Fibroblast of pulmonary artery (primary cell): Measurements from ENCODE around the gene STX8.
A peak's percentile ranks its signal among the peaks of the same experiment; 100 is the strongest.

Experiments
- DNase-seq: peaks from one replicate; pipeline ENCODE4 v3.0.0-alpha.2; 2010; ENCODE audit warnings: low read depth
- H3K4me3 ChIP-seq: replicated peaks from 2 replicates; pipeline ENCODE4 v1.5.1; 2011; ENCODE audit warnings: low read depth, mild to moderate bottlenecking, control low read depth, low read length, moderate library complexity
- TF ChIP-seq, protein P1 (sequence below): IDR thresholded peaks from 2 replicates; pipeline ENCODE4 v1.5.1; 2011; ENCODE audit warnings: mild to moderate bottlenecking, control low read depth, low read length, inconsistent platforms; ENCODE audit errors: missing control alignments

Gene STX8

DNA sequence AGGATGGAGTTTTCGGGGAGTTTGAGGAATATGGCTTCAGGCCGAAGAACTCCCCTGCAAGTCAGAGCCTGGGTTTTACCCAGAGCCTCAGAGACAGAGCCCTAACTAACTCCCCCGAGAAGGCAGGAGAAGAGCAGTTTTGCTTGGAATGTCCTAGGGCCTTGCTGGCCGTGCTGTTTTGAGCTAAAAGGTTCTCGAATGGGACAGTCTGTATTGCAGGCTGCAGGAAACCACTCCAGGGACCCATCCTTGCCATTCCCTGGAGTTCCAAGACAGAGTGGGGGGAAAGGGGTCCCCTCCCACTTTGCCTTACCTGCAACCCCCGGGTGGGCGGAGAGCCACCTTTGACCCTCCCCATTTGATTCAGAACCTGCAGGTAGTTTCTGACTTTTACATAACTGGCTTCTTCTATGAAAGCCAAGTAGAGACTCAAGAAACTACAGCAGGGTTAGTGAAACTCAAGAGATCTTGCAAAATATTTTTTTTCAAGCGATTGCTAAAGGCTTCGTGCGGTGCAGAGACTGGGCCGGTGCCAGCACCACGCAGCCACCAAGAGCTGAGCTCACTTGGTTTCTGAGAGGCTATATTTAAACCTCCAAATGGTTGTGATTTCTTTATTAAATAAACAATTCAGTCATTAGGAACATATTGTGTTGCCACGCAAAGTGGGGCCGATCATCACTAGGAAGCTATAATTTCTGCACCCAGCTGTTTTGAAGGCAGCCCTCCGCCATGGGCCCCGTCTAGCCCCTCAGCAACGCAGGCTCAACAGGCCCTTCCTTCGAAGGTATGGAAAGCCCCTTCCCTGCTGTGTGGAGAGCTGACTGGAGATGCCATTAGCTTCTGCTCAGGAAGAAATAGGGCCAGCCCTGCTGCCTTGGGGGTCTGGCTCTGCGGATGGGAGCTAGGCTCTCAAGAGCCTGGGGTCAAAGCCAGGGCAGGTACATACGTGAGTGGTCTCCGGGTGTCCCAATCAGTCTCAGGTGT, 331.3 kb downstream of the STX8 start:
- TF ChIP-seq, protein P1, sequence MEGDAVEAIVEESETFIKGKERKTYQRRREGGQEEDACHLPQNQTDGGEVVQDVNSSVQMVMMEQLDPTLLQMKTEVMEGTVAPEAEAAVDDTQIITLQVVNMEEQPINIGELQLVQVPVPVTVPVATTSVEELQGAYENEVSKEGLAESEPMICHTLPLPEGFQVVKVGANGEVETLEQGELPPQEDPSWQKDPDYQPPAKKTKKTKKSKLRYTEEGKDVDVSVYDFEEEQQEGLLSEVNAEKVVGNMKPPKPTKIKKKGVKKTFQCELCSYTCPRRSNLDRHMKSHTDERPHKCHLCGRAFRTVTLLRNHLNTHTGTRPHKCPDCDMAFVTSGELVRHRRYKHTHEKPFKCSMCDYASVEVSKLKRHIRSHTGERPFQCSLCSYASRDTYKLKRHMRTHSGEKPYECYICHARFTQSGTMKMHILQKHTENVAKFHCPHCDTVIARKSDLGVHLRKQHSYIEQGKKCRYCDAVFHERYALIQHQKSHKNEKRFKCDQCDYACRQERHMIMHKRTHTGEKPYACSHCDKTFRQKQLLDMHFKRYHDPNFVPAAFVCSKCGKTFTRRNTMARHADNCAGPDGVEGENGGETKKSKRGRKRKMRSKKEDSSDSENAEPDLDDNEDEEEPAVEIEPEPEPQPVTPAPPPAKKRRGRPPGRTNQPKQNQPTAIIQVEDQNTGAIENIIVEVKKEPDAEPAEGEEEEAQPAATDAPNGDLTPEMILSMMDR = no peak
- peak; percentile 36 for DNase-seq
- no peak overlapping the region for H3K4me3 ChIP-seq

DNA sequence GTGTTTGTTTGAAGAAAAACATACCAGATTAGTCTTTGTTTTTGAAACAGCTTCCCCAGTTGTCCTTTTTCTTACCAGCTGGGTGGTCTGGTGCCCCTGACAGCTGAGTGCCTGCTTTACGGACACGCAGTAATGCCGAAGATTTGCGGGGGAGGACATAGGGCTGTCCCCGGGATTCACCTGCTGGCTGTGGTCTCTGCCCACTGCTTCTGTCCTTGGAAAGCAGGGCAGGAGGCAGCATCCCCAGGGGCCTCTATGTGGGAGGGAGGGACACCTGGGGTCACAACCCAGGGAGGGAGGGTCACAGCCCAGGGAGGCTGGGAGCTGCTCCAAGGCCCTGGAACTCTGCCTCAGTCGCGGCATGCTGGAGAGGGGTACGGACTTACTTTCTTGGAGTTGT, 332.6 kb downstream of the STX8 start:
- TF ChIP-seq, protein P1 = no peak
- no peak for DNase-seq
- no peak overlapping the region for H3K4me3 ChIP-seq

DNA sequence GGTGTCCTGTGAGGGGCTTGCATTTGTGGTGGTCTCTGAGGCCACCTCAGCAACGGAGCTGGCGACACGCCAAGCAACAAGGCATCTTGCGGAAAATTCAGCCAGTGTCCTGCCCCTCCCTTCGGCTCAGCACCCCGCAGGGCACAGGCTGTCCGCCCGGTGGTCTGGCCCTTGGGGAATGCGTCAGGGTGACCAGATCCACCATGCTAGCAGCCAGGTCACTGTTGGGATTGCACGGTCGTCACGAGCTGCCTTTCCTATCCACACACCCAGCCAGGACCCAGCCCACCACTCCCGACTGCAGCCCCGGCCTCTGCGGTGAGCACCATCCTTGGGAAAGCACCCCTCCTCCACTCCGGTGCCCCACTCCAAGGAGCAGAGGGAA, 333.1 kb downstream of the STX8 start:
- DNase-seq = no peak
- TF ChIP-seq, protein P1 = no peak
- no peak overlapping the region for H3K4me3 ChIP-seq

DNA sequence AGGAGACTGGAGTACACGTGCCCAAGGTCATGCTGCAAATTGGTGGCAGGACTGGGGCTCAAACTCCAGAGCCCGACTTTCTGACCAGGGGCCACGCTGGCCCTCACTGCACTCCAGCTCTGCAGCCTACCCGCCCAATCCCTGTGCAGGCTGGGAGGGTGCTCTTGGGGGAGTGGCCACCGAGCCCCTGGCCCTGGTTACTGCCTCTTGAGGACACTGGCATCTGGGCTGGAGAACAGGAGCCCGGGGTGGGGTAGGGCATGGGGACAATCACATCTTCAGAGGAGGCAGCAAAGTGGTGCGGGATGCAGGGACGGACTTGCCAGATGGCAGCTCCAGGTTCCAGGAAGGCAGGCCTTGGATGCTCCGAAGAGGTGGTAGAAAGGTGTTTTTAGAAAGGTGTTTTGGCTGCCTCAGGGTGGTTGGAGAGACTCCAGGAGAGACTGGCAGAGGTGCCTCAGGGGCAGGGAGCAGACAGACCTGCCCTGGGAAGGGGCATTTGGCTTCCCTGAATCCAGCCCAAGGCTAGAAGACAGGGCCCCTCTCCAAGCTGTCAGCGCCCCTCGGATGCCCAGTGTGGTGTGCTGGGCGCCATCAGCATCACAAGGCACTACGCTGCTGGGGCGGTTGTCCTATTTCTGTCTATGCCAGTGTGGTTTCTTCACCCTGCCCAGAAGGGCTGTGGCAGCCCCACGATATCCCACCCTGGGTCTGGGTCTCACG, 333.7 kb downstream of the STX8 start:
- no peak overlapping the region for H3K4me3 ChIP-seq
- DNase-seq = no peak
- TF ChIP-seq, protein P1 = no peak

DNA sequence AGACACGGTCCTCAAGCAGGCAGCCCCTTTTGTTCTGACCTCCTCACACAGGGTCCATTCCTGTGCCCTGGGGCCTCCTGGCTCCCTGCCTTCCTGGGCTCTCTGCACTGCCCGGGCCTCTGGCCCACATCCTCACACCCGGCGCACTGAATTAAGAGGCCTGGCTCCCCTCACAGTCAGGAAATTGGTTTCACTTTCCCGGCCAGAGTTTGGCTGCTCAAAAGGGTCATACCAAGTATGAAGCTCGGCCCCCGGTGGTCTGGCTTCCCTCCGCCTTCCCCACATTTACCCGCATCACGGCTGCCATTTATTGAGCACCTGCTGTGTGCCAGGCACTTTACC, 334.3 kb downstream of the STX8 start:
- TF ChIP-seq, protein P1 = no peak
- no peak for DNase-seq
- H3K4me3 ChIP-seq = no peak overlapping the region

DNA sequence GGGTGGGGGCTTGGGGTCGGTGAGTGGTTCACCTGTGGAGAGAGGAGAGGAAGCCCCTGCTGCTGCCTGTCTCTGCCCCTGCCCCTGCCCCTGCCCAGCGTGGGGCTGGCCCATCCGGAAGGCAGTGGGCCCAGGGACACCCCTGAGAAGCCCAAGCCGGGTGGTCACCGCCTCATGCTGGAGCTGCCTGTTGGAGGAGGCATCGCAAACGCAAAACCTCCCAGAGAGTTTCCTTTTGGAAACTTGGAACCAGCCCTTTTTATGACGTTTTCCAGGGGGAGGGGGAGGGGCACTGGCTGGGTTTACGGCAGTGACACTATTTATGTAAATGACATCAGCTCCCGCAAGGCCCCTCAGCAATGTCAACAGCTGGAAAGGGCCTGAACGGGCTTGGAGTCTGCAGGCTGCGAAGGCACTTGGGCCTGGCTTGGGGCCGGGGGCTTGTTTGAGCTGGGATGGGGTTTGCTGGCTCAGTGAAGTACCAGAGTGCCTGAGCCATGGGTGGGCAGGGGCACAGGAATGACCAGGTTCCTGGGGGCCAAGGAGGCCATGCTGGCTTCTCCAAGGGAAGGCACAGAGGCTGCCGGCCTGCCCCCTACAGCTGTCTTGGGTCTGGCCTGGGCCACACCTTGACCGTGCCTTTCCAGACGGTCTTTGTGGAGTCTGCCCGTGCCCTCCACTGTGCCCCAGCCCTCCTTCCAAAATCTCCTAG, 334.8 kb downstream of the STX8 start:
- peak; percentile 65 for DNase-seq
- H3K4me3 ChIP-seq = peak overlapping the region; percentile 40
- TF ChIP-seq, protein P1 = no peak
